ENCODE measurements around the gene IQGAP2.
"Not testable (repeated sequence)": the region's sequence is repeated elsewhere in the genome, so short reads cannot be mapped to it uniquely, and the experiment has no call there.

Gene IQGAP2

GRCh38 chr5:76529464-76530344, 126.6 kb downstream of the IQGAP2 start:
- H3K36me3 Mint-ChIP-seq, result peaks cover 2% of the 10 kb centered on the region
- peaks cover 5% of the 10 kb centered on the region for H3K9me3 Mint-ChIP-seq
- H3K27me3 Mint-ChIP-seq, result no peaks in the 10 kb centered on the region
- H3K27ac Mint-ChIP-seq, result no peak overlapping the region
- H3K4me1 Mint-ChIP-seq, result peaks cover 63% of the 10 kb centered on the region
- no peak overlapping the region for H3K4me3 Mint-ChIP-seq

DNA sequence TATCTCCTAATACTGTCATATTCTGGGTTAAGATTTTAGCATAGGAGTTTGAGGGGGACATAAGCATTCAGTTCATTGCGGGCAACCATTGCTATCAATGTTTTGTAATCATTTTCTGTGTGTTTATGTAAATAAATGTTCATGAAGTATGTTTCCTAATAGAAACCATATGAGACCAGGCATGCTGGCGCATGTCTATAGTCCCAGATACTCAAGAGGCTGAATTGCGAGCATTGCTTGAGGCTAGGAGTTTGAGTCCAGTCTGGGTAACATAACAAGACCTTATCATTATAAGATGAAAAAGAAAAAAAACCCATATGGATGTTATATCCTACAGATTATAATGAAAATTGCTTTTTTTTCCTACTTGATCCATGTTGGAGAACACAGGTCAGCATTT, 129.0 kb downstream of the IQGAP2 start:
- H3K27ac Mint-ChIP-seq, result peak overlapping the region; percentile 84
- no peak overlapping the region for H3K4me3 Mint-ChIP-seq
- H3K4me1 Mint-ChIP-seq, result peaks cover 52% of the 10 kb centered on the region
- no peaks in the 10 kb centered on the region for H3K27me3 Mint-ChIP-seq
- H3K9me3 Mint-ChIP-seq, result peaks cover 5% of the 10 kb centered on the region
- peaks cover 4% of the 10 kb centered on the region for H3K36me3 Mint-ChIP-seq

- Mint-ChIP-seq H3K27me3 (no peaks in the 10 kb centered on the region), H3K9me3 (peaks cover 3% of the 10 kb centered on the region), H3K27ac (no peak overlapping the region), H3K36me3 (peaks cover 6% of the 10 kb centered on the region), H3K4me1 (peaks cover 52% of the 10 kb centered on the region), H3K4me3 (no peak overlapping the region)
Observed at GRCh38 chr5:76532973-76533372, 129.9 kb downstream of the IQGAP2 start.

DNA sequence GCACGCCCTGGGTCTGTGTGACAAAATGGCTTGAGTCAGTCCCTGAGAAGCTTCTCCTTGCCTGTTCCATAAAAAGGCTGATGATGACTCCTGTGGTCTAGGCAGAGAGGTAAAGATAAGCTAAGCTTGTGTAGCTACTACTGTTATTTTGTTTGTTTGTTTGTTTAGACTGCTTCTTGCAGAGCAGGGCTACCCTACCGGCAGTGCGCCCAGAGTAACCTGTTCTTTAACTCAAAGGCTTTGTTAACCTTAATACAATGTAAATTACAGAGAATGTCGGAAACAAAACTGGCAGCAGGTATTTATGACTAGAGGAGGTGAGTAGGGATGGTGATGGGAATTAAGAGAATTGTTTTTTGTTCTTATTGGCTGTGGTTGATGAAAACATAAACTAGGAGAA, 132.5 kb downstream of the IQGAP2 start:
- no peak overlapping the region for H3K4me3 Mint-ChIP-seq
- H3K27me3 Mint-ChIP-seq, result no peaks in the 10 kb centered on the region
- peaks cover 6% of the 10 kb centered on the region for H3K36me3 Mint-ChIP-seq
- H3K9me3 Mint-ChIP-seq, result no peaks in the 10 kb centered on the region
- H3K27ac Mint-ChIP-seq, result peak overlapping the region; percentile 91
- H3K4me1 Mint-ChIP-seq, result peaks cover 67% of the 10 kb centered on the region

- Mint-ChIP-seq H3K27ac (no peak overlapping the region), H3K4me1 (peaks cover 73% of the 10 kb centered on the region), H3K9me3 (no peaks in the 10 kb centered on the region), H3K4me3 (no peak overlapping the region), H3K36me3 (peaks cover 6% of the 10 kb centered on the region), H3K27me3 (no peaks in the 10 kb centered on the region)
Observed at GRCh38 chr5:76537073-76537543, 134.0 kb downstream of the IQGAP2 start.

- Mint-ChIP-seq H3K27me3 (no peaks in the 10 kb centered on the region), H3K9me3 (no peaks in the 10 kb centered on the region), H3K4me1 (peaks cover 85% of the 10 kb centered on the region), H3K36me3 (peaks cover 2% of the 10 kb centered on the region), H3K27ac (peak overlapping the region; percentile 96), H3K4me3 (peak overlapping the region; percentile 82)
Observed at GRCh38 chr5:76542241-76542640, 139.2 kb downstream of the IQGAP2 start.

DNA sequence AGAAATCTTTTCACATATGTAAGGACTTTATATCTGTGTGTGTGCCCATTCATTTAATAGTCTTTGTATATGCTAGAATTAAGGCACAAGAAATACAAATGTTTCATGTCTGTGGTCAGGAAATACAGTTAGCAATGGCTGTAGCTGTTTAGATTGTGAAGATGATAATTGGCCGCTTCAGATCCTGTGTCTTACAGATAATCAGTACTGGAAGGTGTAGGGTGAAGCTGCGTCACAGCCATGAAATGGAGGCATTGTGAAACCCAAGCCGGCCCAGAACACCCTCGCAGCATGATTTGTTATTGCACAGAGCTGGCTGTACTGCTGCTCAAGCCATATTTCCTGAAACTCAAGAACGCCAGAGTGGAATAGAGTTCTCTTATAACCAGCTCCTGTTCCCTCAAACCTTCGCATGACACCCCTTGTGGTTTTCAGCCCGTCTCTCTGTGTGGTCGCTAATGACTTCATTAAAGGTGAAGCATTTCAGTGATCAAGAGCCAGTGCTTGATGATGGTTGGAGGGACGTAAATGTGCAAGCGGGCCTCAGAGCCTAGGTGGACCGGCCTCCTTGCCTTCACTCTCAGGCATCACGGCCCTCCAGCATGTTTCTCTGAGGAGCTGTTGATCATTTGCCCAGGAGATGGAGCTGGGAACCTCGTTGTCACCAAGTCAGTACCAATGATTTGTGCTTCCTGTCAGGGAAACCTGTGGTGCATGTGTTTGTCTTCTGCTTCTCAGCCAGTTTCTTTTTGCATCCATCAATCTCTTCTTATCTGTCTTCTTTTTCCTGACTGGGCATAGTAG, 140.0 kb downstream of the IQGAP2 start:
- Mint-ChIP-seq H3K27ac (peak overlapping the region; percentile 96), H3K9me3 (no peaks in the 10 kb centered on the region), H3K4me3 (peak overlapping the region; percentile 82), H3K4me1 (peaks cover 87% of the 10 kb centered on the region), H3K27me3 (no peaks in the 10 kb centered on the region), H3K36me3 (no peaks in the 10 kb centered on the region)

DNA sequence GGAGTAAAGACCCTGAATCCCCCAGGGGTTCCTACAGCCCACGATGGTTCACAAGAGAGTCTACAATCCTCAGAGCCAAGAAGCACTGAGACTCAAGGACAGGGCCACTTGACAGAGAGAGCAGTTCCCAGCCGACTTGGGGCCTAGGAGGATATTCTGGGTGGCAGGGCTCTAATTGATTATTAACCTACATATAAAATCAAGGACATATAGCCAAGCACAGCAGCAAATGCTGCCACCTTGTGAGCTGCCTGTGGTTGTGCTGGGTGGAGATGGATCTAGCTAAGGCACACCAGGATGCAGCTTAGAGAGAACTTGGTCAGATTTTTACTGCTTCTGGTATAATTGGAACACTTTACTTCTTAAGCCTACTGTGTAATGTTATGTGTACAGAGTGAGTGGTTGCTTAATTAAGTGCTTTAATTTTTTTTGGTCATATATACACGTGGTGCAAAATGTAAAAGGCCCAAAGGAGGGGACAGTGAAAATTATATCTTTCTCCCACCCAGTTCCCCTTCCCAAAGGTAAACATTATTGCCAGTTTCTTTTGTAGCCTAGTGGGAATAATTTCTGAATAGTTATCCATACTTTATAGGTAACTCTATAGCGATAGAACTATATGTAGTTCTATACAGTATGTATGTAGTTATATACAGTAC, 141.3 kb downstream of the IQGAP2 start:
- peak overlapping the region; percentile 96 for H3K27ac Mint-ChIP-seq
- peaks cover 87% of the 10 kb centered on the region for H3K4me1 Mint-ChIP-seq
- no peaks in the 10 kb centered on the region for H3K9me3 Mint-ChIP-seq
- H3K36me3 Mint-ChIP-seq, result no peaks in the 10 kb centered on the region
- H3K27me3 Mint-ChIP-seq, result no peaks in the 10 kb centered on the region
- peak overlapping the region; percentile 82 for H3K4me3 Mint-ChIP-seq

- no peaks in the 10 kb centered on the region for H3K36me3 Mint-ChIP-seq
- no peak overlapping the region for H3K4me3 Mint-ChIP-seq
- no peaks in the 10 kb centered on the region for H3K27me3 Mint-ChIP-seq
- H3K4me1 Mint-ChIP-seq, result peaks cover 87% of the 10 kb centered on the region
- H3K9me3 Mint-ChIP-seq, result no peaks in the 10 kb centered on the region
- peak overlapping the region; percentile 30 for H3K27ac Mint-ChIP-seq
Observed at GRCh38 chr5:76545184-76545583, 142.1 kb downstream of the IQGAP2 start.

DNA sequence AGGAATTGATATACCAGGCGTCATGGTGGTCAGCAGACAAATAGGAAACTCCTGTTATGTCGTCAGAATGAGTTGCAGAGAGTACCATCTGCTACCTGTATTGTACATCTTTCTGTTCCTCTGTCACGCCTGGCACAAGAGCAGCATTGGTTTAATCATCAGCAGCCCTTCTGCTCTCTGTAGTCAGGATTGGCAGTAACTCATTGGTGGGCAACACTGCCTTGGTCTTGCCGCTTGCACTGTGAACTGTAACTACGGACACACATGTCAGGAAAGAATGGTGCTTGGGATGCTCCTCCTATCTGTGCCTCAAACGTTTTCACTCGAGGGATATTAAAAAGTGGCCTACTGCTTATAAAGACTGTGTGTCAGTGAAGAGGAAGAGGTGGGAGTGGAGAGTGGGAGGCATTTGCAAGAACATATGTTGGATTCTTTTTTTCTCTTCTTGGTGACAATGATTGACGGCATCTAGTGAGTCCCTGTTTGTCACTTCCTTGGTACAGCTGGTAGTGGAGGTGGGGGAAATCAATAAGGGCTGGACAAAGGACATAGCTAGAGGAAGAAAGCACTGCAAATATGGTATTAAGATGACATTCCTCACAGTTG, 143.5 kb downstream of the IQGAP2 start:
- H3K9me3 Mint-ChIP-seq, result no peaks in the 10 kb centered on the region
- peak overlapping the region; percentile 80 for H3K4me3 Mint-ChIP-seq
- peak overlapping the region; percentile 97 for H3K27ac Mint-ChIP-seq
- no peaks in the 10 kb centered on the region for H3K27me3 Mint-ChIP-seq
- peaks cover 78% of the 10 kb centered on the region for H3K4me1 Mint-ChIP-seq
- no peaks in the 10 kb centered on the region for H3K36me3 Mint-ChIP-seq

GRCh38 chr5:76547242-76547890, 144.3 kb downstream of the IQGAP2 start:
- Mint-ChIP-seq H3K27me3 (no peaks in the 10 kb centered on the region), H3K36me3 (peaks cover 1% of the 10 kb centered on the region), H3K27ac (peak overlapping the region; percentile 97), H3K9me3 (no peaks in the 10 kb centered on the region), H3K4me3 (peak overlapping the region; percentile 80), H3K4me1 (peaks cover 75% of the 10 kb centered on the region)

DNA sequence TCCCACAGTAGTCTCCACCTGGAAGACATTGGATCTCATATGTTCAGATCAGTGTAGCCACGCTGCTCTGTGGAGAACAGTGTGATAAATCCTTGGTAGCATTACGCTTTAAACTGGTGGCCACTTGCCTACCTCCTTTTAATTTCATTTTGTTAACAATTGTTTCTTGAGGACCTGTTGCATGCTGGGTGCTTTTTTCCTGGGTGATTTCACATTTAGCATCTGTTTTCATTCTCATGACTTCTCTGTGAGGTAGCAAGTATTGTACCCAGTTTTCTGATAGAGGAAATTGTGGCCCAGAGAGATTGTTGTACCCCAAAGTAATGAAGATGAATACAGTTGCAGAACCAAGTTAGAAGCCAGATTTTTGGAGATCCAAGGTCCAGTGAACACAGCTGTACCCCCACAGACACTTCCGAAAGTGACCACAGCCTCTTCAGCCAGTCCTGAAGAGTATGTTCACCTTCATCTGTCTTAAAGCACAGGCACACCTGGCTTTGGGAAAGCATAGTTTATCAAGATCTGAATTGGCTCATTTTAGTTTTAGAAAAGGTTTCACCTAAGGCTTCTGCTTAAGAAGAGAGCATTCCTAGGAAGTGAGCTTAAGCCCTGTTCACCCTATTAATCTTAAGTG, 144.9 kb downstream of the IQGAP2 start:
- H3K27ac Mint-ChIP-seq, result peak overlapping the region; percentile 97
- no peaks in the 10 kb centered on the region for H3K9me3 Mint-ChIP-seq
- peak overlapping the region; percentile 80 for H3K4me3 Mint-ChIP-seq
- peaks cover 72% of the 10 kb centered on the region for H3K4me1 Mint-ChIP-seq
- H3K27me3 Mint-ChIP-seq, result no peaks in the 10 kb centered on the region
- H3K36me3 Mint-ChIP-seq, result peaks cover 4% of the 10 kb centered on the region

DNA sequence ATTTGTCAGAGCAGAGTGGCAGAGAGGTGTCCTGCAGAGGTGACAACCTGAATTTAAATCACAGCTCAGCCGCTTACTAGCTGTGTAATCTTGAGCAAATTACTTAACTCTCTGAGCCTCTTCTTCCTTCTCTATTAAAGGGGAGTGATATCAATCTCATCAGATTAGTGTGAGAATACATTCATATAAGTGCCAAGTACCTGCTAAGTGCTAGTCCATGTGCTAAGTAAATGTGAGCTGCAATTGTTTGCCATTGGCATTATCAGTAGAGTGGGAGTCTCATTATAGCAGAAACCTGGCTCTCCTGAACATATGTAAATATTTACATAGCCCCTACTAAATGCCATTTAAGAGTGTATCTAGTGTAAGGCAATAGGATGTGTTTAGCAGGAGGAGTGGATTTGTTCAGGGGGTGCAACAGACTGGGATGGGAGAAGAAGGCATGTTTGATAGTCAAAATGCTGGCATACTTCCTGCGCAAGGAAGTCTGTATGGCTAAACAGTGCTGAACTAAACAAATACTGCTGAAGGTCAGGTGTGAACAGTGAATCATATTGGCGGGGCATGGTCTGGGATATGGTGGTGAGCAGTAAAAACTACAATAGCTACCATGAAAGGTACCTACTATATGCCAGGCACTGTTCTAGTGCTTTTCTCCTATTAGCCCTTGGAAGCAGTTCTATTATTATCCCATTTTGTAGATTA, 145.6 kb downstream of the IQGAP2 start:
- no peaks in the 10 kb centered on the region for H3K9me3 Mint-ChIP-seq
- peaks cover 69% of the 10 kb centered on the region for H3K4me1 Mint-ChIP-seq
- H3K4me3 Mint-ChIP-seq, result no peak overlapping the region
- no peaks in the 10 kb centered on the region for H3K27me3 Mint-ChIP-seq
- peaks cover 6% of the 10 kb centered on the region for H3K36me3 Mint-ChIP-seq
- H3K27ac Mint-ChIP-seq, result peak overlapping the region; percentile 97

DNA sequence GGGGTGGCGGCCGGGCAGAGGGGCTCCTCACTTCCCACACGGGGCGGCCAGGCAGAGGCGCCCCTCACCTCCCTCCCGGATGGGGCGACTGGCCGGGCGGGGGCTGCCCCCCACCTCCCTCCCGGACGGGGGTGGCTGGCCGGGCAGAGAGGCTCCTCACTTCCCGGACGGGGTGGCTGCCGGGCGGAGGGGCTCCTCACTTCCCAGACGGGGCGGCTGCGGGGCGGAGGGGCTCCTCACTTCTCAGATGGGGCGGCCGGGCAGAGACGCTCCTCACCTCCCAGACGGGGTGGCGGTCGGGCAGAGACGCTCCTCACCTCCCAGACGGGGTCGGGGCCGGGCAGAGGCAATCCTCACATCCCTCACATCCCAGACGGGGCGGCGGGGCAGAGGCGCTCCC, 147.8 kb downstream of the IQGAP2 start:
- H3K27me3 Mint-ChIP-seq, H3K36me3 Mint-ChIP-seq, H3K27ac Mint-ChIP-seq, H3K9me3 Mint-ChIP-seq, H3K4me3 Mint-ChIP-seq: not testable (repeated sequence)
- peaks cover 76% of the 10 kb centered on the region for H3K4me1 Mint-ChIP-seq
